Peyer's patch (tissue), 4 donors: Measurements from ENCODE around the gene KIAA0408.

Source experiments
- POLR2A ChIP-seq, 2 donors: fragments of 450-650 bp; IDR thresholded peaks; one replicate each; pipeline ENCODE4 v1.5.1; 2017; ENCODE audit warnings: antibody characterized with exemption in 2 of 2, mild to moderate bottlenecking in 2 of 2, moderate library complexity in 2 of 2
- TF ChIP-seq, protein P1 (sequence below), 6 experiments: fragments of 450-650 bp in 4 of 6; fragments of 200-600 bp in 2 of 6; sonication (generic) in 1 of 6; IDR thresholded peaks; one replicate each; pipeline ENCODE4 v1.5.1; 2017 to 2019; ENCODE audit warnings: antibody characterized with exemption in 6 of 6, mild to moderate bottlenecking in 3 of 6, moderate library complexity in 1 of 6

DNA sequence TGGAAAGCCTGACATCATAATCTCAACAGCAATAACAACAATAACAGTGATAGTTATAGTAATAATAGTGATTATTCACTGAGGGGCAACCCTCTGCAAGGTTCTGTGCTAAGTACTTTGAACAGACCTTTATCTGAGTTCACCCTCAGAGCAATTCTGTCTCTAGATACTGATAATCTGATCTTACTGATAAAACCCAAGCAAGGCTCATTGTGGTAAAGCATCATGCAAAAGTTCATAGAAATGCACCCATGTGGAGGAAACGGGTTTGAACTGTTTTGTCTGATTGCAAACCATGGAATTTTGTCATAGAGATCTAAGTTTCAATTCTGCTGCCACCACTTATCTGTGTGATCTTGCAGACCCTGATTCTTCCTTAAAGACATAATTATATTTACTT is 1.3 kb upstream of the KIAA0408 start:
- TF ChIP-seq, protein P1, sequence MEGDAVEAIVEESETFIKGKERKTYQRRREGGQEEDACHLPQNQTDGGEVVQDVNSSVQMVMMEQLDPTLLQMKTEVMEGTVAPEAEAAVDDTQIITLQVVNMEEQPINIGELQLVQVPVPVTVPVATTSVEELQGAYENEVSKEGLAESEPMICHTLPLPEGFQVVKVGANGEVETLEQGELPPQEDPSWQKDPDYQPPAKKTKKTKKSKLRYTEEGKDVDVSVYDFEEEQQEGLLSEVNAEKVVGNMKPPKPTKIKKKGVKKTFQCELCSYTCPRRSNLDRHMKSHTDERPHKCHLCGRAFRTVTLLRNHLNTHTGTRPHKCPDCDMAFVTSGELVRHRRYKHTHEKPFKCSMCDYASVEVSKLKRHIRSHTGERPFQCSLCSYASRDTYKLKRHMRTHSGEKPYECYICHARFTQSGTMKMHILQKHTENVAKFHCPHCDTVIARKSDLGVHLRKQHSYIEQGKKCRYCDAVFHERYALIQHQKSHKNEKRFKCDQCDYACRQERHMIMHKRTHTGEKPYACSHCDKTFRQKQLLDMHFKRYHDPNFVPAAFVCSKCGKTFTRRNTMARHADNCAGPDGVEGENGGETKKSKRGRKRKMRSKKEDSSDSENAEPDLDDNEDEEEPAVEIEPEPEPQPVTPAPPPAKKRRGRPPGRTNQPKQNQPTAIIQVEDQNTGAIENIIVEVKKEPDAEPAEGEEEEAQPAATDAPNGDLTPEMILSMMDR (IDR thresholded peaks at IDR 0.05): no peak
- no peak for TF ChIP-seq POLR2A (IDR thresholded peaks at IDR 0.05)
